KMS-11 (cell line): ENCODE measurements around the gene BCAS4.

Experiments
- H2AFZ ChIP-seq: fragments of 200-600 bp; sonication (generic); 2 replicates; pipeline ENCODE4 v1.6.1; 2016; ENCODE audit warnings: antibody characterized with exemption, mixed run types, low read depth
- H3K27ac ChIP-seq: fragments of 200-600 bp; sonication (generic); 2 replicates; pipeline ENCODE4 v1.6.1; 2016; ENCODE audit warnings: mild to moderate bottlenecking, mixed run types
- H3K27me3 ChIP-seq: fragments of 200-600 bp; sonication (generic); 2 replicates; pipeline ENCODE4 v1.6.1; 2017; ENCODE audit warnings: mild to moderate bottlenecking, low read depth, mixed run types, moderate library complexity; ENCODE audit not compliant: insufficient read depth
- H3K36me3 ChIP-seq: fragments of 200-600 bp; sonication (generic); 2 replicates; pipeline ENCODE4 v1.6.1; 2017; ENCODE audit warnings: mild to moderate bottlenecking, mixed run types; ENCODE audit not compliant: insufficient read depth
- H3K4me1 ChIP-seq: fragments of 200-600 bp; sonication (generic); 2 replicates; pipeline ENCODE4 v1.6.1; 2016; ENCODE audit warnings: mild to moderate bottlenecking, low read depth, mixed run types; ENCODE audit not compliant: poor library complexity, severe bottlenecking
- H3K4me2 ChIP-seq: fragments of 200-600 bp; sonication (generic); 2 replicates; pipeline ENCODE4 v1.7.0; 2016; ENCODE audit warnings: mild to moderate bottlenecking, mixed run types
- H3K4me3 ChIP-seq: fragments of 200-600 bp; sonication (generic); IDR thresholded peaks from 2 replicates; pipeline ENCODE4 v1.6.1; 2017; ENCODE audit warnings: low read depth, low read length, mixed read lengths; ENCODE audit not compliant: insufficient read depth
- H3K79me2 ChIP-seq: fragments of 200-600 bp; sonication (generic); 2 replicates; pipeline ENCODE4 v1.6.1; 2016; ENCODE audit warnings: low read depth, mixed run types; ENCODE audit not compliant: insufficient read depth
- H3K9ac ChIP-seq: fragments of 200-600 bp; sonication (generic); 2 replicates; pipeline ENCODE4 v1.6.1; 2016; ENCODE audit warnings: mild to moderate bottlenecking, mixed run types
- H4K20me1 ChIP-seq: fragments of 200-600 bp; sonication (generic); 2 replicates; pipeline ENCODE4 v1.6.1; 2016; ENCODE audit warnings: mild to moderate bottlenecking, mixed run types; ENCODE audit not compliant: insufficient read depth
- TF ChIP-seq, protein P1 (sequence below): fragments of 200-600 bp; sonication (generic); conservative IDR thresholded peaks from 2 replicates; pipeline ENCODE4 v1.6.1; 2017; ENCODE audit warnings: low read depth, mild to moderate bottlenecking, antibody characterized with exemption, low read length, moderate library complexity, mixed read lengths

Gene BCAS4

DNA sequence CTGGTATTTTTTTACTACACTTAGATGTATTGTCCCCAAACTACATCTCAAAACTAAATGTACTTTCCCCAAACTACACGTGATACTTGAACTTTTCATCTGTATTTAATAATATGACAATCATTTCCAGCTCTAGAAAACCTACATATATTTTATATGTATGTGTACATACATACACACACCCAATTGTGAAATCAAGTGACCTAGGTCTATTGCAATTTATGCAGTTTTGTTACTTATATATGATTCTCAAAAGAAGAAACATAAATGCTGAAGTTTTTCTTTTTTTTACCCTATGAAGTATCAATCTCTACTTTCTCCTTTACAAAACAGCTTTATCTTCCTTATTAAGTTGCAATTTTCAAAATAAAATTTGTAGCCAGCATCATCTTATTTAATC lies 131.7 kb downstream of the BCAS4 start:
- Histone ChIP-seq H4K20me1 (peaks cover 67% of the 10 kb centered on the region), H3K4me1 (peaks cover 74% of the 10 kb centered on the region), H3K27ac (no peak overlapping the region), H3K4me3 (no peak overlapping the region), H3K79me2 (peaks cover 86% of the 10 kb centered on the region), H3K27me3 (no peaks in the 10 kb centered on the region), H2AFZ (no peak overlapping the region), H3K36me3 (peaks cover 11% of the 10 kb centered on the region; the same call in 1 of the 2 replicates), H3K4me2 (peak overlapping the region; percentile 52; the same call in 1 of the 2 replicates), H3K9ac (no peak overlapping the region)
- TF ChIP-seq, protein P1, sequence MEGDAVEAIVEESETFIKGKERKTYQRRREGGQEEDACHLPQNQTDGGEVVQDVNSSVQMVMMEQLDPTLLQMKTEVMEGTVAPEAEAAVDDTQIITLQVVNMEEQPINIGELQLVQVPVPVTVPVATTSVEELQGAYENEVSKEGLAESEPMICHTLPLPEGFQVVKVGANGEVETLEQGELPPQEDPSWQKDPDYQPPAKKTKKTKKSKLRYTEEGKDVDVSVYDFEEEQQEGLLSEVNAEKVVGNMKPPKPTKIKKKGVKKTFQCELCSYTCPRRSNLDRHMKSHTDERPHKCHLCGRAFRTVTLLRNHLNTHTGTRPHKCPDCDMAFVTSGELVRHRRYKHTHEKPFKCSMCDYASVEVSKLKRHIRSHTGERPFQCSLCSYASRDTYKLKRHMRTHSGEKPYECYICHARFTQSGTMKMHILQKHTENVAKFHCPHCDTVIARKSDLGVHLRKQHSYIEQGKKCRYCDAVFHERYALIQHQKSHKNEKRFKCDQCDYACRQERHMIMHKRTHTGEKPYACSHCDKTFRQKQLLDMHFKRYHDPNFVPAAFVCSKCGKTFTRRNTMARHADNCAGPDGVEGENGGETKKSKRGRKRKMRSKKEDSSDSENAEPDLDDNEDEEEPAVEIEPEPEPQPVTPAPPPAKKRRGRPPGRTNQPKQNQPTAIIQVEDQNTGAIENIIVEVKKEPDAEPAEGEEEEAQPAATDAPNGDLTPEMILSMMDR, result no peak
